CD4-positive, alpha-beta T cell treated with Interleukin-10 for 1 hour (primary cell): Measurements from ENCODE around the gene GOLIM4.
"Not testable (repeated sequence)": the region's sequence is repeated elsewhere in the genome, so short reads cannot be mapped to it uniquely, and the experiment has no call there.

Experiments
- DNase-seq: peaks from one replicate; pipeline ENCODE4 v3.0.0-alpha.2; 2020

The GOLIM4 gene

GRCh38 chr3:168047936-168048335, 47.8 kb downstream of the GOLIM4 start:
- no peak for DNase-seq

- DNase-seq: peak; percentile 44
These were observed 48.4 kb downstream of the GOLIM4 start for GRCh38 chr3:168047190-168047795.

DNA sequence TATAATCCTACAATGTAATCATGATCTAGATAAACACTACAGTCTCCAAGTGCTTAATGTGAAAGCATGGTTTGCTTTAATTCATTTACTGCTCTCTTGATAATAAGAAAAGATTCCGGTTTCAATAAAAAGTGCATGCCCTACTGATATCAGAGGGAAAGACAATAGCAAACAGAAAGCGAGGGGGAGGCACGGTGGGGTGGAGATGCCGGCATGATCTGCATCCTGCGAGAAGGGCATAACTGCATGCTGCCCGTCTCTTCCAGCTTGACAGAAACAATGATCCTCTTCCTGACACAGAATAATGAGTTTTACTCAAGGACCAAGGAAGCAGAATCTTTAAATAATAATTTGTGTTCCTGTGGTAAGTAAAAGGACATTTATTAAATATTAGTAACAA, 51.7 kb downstream of the GOLIM4 start:
- no peak for DNase-seq

GRCh38 chr3:168040607-168041208, 55.0 kb downstream of the GOLIM4 start:
- no peak for DNase-seq

DNA sequence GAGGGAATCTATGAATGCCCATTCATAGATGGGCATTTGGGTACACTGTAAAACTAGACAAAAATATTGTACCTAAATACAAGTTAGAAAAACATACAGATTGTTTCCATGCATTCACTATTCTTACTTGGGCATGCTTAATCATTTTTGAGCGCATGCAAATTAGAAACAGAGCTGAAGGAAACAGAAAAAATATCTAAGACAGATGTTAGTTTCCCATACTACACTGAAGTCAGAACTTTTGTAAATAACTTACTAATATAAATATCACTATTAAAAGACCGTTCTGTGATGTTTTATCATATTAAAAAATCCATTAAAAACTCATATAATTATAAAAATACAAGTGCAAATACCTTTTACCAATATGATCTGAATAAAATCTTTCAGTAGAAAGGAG, 58.7 kb downstream of the GOLIM4 start:
- DNase-seq: no peak

GRCh38 chr3:168036619-168037018, 59.1 kb downstream of the GOLIM4 start:
- no peak for DNase-seq

DNA sequence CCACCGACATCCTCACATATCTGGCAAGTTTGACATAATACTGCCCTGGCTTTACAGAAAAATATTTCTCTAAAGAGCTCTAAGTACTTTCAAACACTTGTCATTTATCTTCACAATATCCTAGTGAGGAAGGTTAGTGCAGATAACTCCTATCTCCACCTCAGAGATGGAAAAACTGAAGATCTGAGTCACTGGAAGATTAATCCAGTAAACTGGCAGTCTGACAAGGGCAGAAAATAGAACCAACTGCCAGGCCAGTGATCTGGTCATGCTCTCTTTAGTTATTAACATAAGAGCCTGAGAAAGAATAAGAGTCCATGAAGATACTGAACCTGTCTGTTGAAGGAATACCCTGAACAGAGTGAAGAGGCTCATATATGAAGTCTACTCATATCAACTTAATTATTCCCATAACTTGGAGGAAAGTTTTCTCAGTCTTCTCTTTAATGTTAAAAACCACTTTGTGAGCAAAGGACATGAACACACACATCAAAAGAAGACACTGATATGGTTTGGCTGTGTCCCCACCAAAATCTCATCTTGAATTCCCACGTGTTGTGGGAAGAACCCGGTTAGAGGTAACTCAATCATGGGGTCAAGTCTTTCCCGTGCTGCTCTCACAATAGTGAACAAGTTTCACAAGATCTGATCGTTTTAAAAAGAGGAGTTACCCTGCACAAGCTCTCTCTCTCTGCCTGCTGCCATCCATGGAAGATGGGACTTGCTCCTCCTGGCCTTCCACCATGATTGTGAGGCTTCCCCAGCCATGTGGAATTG, 61.4 kb downstream of the GOLIM4 start:
- no peak for DNase-seq

DNA sequence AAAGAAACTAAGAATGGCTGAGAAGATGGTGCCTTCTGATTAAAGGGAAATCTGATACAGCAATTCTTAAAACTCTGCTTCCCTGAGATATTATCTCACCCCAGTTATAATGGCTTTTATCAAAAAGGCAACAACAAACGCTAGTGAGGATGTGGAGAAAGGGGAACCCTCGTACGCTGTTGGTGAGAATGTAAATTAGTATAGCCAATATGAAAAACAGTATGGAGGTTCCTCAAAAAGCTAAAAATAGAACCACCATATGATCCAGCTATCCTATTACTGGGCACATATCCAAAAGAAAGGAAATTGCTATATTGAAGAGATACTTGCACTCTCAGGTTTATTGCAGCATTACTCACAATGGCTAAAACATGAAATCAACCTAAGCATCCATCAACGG, 65.1 kb downstream of the GOLIM4 start:
- DNase-seq: no peak

GRCh38 chr3:168029705-168030104, 66.0 kb downstream of the GOLIM4 start:
- no peak for DNase-seq

DNA sequence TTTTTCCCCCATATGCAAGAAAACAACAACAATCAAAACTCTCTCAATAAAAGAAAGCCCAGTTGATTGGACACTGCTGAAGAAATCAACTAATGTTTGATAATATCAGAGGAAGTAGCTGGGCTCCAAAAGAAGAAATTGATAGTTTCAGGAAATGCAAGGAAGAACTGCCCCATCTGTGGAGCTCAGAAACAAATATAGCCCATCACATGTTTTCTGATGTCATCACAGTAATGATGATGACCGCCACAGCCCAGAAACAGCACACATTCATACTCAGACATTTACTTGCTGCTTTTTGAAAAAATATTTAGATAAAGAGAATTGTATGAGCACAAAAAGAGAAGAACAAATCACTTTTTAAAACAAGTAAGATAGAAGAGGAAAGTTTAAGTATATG, 67.6 kb downstream of the GOLIM4 start:
- DNase-seq: no peak

DNA sequence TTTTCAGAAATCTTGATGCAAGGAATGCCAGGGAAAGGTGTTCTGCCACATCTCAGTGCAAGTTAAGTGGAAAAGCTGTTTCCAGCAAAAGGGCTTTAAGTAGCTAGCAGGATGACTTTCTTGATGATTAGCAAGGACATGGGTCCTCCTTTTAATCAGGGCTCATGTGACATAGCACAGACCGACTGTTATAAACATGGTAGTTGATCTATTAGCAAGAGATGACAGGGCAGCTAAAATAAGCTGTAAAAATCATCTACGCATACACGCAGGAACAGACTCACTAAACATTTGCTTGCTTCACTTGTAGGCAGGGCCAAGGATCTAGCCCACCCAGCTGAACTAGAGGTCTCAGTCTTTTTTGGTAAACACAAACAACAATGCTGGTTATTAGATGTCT, 69.0 kb downstream of the GOLIM4 start:
- no peak for DNase-seq

DNA sequence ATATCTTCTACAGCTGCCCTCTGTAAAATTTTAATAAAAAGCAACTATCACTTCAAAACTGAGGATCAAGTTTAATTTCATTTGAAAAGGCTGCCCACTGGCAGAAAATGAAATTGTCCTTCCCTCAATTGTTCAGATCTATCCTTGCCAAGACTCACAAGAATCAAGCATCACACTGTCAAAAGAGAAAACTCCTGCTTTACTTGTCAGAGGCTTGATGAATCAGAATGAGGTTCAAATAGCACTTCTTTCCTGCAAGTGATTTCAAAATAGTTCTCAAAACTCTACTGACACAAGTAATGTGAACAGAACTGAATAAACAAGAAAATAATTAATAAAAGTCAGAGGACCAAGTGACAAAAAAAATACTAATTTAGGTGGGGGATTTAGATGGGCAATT, 70.6 kb downstream of the GOLIM4 start:
- no peak for DNase-seq

GRCh38 chr3:168024537-168024941, 71.2 kb downstream of the GOLIM4 start:
- no peak for DNase-seq

- no peak for DNase-seq
These were observed 73.8 kb downstream of the GOLIM4 start for GRCh38 chr3:168021737-168022450.

DNA sequence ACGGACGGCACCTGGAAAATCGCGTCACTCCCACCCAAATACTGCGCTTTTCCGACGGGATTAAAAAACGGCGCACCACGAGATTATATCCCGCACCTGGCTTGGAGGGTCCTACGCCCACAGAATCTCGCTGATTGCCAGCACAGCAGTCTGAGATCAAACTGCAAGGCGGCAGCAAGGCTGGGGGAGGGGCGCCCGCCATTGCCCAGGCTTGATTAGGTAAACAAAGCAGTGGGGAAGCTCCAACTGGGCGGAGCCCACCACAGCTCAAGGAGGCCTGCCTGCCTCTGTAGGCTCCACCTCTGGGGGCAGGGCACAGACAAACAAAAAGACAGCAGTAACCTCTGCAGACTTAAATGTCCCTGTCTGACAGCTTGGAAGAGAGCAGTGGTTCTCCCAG, 84.4 kb downstream of the GOLIM4 start:
- DNase-seq: not testable (repeated sequence)

GRCh38 chr3:168006584-168006983, 89.1 kb downstream of the GOLIM4 start:
- no peak for DNase-seq

DNA sequence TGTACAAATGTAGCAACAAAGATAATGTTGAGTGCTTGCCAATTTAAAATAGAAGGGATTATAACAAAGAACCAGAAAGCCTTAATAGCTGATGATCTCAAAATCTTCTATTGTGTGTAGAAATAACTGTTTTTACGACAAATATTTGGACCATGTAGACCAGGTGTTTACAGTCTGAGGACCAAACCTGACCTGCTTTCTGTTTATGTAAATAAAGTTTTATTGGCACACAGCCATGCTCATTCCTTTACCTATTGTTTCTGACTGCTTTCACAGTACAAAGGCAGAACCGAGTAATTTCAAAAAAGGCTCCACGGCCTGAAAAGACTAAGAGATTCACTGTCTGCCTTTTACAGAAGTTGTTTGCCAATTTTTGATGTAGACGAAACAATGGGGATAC, 91.8 kb downstream of the GOLIM4 start:
- DNase-seq: no peak

DNA sequence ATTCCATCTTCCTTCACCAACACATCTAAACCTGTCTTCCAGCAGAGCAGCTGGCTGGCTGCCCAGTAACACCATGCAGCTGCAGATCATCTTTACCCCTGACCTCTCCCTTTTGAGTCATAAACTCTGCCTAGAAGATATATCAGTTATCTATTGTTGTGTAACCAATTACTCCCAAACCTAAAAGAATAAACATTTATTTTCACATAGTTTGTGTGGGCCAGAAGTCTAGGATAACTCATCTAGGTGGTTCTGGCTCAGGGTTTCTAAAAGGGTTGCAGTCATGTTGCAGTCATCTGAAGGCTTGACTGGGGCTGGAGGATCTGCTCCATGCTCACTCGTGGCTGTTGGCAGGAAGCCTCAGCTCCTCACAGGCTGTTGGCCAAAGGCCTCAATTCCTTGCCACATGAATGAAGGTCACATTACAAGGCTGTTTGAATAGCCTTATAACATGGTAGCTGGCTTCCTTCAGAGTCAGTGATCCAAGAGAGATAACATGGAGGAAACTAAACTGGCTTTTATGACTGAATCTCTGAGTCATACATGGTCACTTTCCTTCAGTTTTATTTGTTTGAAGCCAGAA, 92.8 kb downstream of the GOLIM4 start:
- DNase-seq: no peak

DNA sequence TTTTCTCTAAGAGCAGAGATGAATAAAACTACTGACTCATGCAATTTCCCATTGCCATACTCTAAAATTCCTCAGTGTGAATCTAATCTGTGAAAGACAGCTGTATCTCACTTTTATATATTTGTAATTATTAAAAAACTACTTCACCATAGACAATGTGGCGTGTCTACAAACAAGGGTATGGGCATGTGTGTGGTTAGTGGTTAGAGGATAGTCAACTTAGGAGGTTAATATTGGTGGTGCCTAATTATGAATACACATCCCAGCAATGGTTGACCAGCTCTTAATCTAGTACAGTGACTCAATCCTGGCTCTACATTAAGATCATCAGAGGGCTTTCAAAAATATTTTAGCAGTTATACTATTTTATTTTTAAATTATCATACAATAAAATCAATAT, 94.5 kb downstream of the GOLIM4 start:
- no peak for DNase-seq

- DNase-seq: no peak
These were observed 97.5 kb downstream of the GOLIM4 start for GRCh38 chr3:167998253-167998652.

- no peak for DNase-seq
These were observed 99.2 kb downstream of the GOLIM4 start for GRCh38 chr3:167996514-167996913.

DNA sequence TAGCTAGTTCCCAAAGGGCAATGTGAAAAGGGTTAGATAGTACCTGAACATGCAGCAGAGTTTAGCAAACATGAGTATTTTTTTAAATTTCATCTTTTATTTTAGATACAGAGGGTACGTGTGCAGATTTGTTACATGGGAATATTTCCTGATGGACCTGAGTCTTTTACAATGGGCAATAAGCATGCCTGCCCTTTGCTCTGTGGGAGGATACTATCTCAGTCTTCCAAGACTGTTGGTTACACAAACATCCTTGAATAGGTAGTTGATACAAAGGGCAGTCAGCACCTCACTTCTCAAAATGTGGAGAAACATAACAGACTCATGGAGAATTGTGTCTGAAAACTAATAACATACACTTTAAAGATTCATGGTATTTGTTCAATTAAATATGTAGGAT, 103.3 kb downstream of the GOLIM4 start:
- no peak for DNase-seq

GRCh38 chr3:167991213-167991612, 104.5 kb downstream of the GOLIM4 start:
- DNase-seq: no peak
